ENCODE data around the gene FLRT2. TPM values are rescaled to one million over a fixed set of nuclear protein-coding genes. Genes with fewer than 3 reads are reported as not detected.

Gene FLRT2
- polyA plus RNA-seq, 1 donor (not counting 4 experiments of a cell fraction or from before 2014, with no cell fraction given), result 69.2 TPM

DNA sequence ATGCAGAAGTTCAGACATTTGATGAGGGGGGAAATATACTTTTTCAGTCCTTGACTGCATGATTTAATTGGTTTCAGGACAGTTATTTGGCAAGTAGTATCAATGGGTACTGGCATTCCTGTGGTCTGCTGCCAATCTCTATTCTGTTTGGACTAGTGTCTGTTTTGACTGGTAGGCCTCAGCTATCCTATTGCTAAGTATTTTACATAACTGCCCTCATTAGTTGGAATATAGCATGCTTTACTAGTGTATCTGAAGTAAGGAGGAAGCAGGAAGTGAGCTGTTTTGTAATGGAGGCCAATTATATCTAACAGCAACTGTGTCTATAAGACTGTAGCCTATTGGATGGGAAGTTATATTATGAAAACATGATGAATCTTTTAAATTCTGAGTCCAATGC lies 104.3 kb downstream of the FLRT2 start:
- no peak for TF ChIP-seq EZH2 (IDR thresholded peaks at IDR 0.05; ENCODE audit: low read length)
- TF ChIP-seq, protein P1, sequence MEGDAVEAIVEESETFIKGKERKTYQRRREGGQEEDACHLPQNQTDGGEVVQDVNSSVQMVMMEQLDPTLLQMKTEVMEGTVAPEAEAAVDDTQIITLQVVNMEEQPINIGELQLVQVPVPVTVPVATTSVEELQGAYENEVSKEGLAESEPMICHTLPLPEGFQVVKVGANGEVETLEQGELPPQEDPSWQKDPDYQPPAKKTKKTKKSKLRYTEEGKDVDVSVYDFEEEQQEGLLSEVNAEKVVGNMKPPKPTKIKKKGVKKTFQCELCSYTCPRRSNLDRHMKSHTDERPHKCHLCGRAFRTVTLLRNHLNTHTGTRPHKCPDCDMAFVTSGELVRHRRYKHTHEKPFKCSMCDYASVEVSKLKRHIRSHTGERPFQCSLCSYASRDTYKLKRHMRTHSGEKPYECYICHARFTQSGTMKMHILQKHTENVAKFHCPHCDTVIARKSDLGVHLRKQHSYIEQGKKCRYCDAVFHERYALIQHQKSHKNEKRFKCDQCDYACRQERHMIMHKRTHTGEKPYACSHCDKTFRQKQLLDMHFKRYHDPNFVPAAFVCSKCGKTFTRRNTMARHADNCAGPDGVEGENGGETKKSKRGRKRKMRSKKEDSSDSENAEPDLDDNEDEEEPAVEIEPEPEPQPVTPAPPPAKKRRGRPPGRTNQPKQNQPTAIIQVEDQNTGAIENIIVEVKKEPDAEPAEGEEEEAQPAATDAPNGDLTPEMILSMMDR (optimal IDR thresholded peaks at IDR 0.05 in 1 of 3, IDR thresholded peaks at IDR 0.05 in 1 of 3, conservative IDR thresholded peaks at IDR 0.05 in 1 of 3; ENCODE audit: extremely low read depth in 1 of 3, insufficient read depth in 2 of 3, low read length in 3 of 3), result no peak
- Histone ChIP-seq H3K27me3 (ENCODE audit: control insufficient read depth, extremely low read depth, insufficient read depth, low read length) (no peaks in the 10 kb centered on the region), H4K20me1 (ENCODE audit: control insufficient read depth, extremely low read depth, insufficient read depth, low read length) (no peaks in the 10 kb centered on the region), H3K4me3 (ENCODE audit: control insufficient read depth in 2 of 3, extremely low read depth in 1 of 3, insufficient read depth in 2 of 3, low read depth in 1 of 3, low read length in 3 of 3) (no peak overlapping the region), H3K79me2 (ENCODE audit: control insufficient read depth, insufficient read depth, low read length) (no peaks in the 10 kb centered on the region), H3K9me3 (ENCODE audit: control insufficient read depth, low read depth, low read length) (no peaks in the 10 kb centered on the region), H2AFZ (ENCODE audit: control insufficient read depth, low read length) (peak overlapping the region; percentile 24), H3K9me1 (ENCODE audit: control insufficient read depth, extremely low read depth, insufficient read depth, low read length) (no peaks in the 10 kb centered on the region), H3K4me2 (ENCODE audit: control insufficient read depth, extremely low read depth, insufficient read depth, low read depth, low read length) (no peak overlapping the region), H3K4me1 (ENCODE audit: control insufficient read depth, extremely low read depth, insufficient read depth, low read length) (no peaks in the 10 kb centered on the region), H3K9ac (ENCODE audit: control insufficient read depth, extremely low read depth, insufficient read depth, low read length) (no peak overlapping the region), H3K36me3 (ENCODE audit: control insufficient read depth in 2 of 2, extremely low read depth in 1 of 2, insufficient read depth in 2 of 2, low read length in 2 of 2) (no peaks in the 10 kb centered on the region), H3K27ac (ENCODE audit: control insufficient read depth, insufficient read depth, low read length) (no peak overlapping the region)
- dilution Hi-C loops (cut with MboI; ENCODE audit: extremely low pct_ligation_motif_present, low sequenced_read_pairs), result no loop called here
- DNase-seq (ENCODE audit: low read depth, low spot score) (no peak), FAIRE-seq (no peak)

DNA sequence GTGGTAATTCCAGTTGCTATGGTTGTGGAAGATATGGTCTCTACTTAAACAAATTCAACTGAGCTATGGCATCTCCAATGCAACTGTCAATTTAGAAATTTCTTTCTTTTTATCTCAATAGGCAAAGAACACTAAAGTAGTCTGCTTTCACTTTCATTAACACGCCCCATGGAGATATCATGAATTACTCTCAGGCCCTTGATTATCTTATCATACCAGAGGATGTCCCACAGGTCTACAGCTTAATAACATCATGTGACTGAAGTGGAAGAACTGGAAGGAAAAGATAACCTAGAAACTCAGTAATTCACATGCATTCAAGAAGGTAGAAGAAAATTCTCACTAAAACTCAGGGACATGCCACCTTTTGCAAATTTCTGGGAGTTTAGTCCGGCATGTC lies 114.3 kb downstream of the FLRT2 start:
- dilution Hi-C loops (cut with MboI; ENCODE audit: extremely low pct_ligation_motif_present, low sequenced_read_pairs), result no loop called here
- DNase-seq (ENCODE audit: low read depth, low spot score), result no peak
- no peak for TF ChIP-seq EZH2 (IDR thresholded peaks at IDR 0.05; ENCODE audit: low read length)

GRCh38 chr14:85653029-85653428 lies 123.1 kb downstream of the FLRT2 start:
- DNase-seq (ENCODE audit: low read depth, low spot score) (no peak), FAIRE-seq (no peak)
- dilution Hi-C loops (cut with MboI; ENCODE audit: extremely low pct_ligation_motif_present, low sequenced_read_pairs), result no loop called here
- Histone ChIP-seq H3K4me3 (ENCODE audit: control insufficient read depth in 2 of 3, extremely low read depth in 1 of 3, insufficient read depth in 2 of 3, low read depth in 1 of 3, low read length in 3 of 3) (no peak overlapping the region), H3K27ac (ENCODE audit: control insufficient read depth, insufficient read depth, low read length) (no peak overlapping the region), H3K36me3 (ENCODE audit: control insufficient read depth in 2 of 2, extremely low read depth in 1 of 2, insufficient read depth in 2 of 2, low read length in 2 of 2) (no peaks in the 10 kb centered on the region), H3K9me1 (ENCODE audit: control insufficient read depth, extremely low read depth, insufficient read depth, low read length) (no peaks in the 10 kb centered on the region), H3K9ac (ENCODE audit: control insufficient read depth, extremely low read depth, insufficient read depth, low read length) (no peak overlapping the region), H4K20me1 (ENCODE audit: control insufficient read depth, extremely low read depth, insufficient read depth, low read length) (no peaks in the 10 kb centered on the region), H3K79me2 (ENCODE audit: control insufficient read depth, insufficient read depth, low read length) (no peaks in the 10 kb centered on the region), H2AFZ (ENCODE audit: control insufficient read depth, low read length) (no peak overlapping the region), H3K4me1 (ENCODE audit: control insufficient read depth, extremely low read depth, insufficient read depth, low read length) (no peaks in the 10 kb centered on the region), H3K9me3 (ENCODE audit: control insufficient read depth, low read depth, low read length) (no peaks in the 10 kb centered on the region), H3K27me3 (ENCODE audit: control insufficient read depth, extremely low read depth, insufficient read depth, low read length) (no peaks in the 10 kb centered on the region), H3K4me2 (ENCODE audit: control insufficient read depth, extremely low read depth, insufficient read depth, low read depth, low read length) (no peak overlapping the region)
- TF ChIP-seq, protein P1 (optimal IDR thresholded peaks at IDR 0.05 in 1 of 3, IDR thresholded peaks at IDR 0.05 in 1 of 3, conservative IDR thresholded peaks at IDR 0.05 in 1 of 3; ENCODE audit: extremely low read depth in 1 of 3, insufficient read depth in 2 of 3, low read length in 3 of 3), result no peak
- no peak for TF ChIP-seq EZH2 (IDR thresholded peaks at IDR 0.05; ENCODE audit: low read length)

More for the DNA sequence above, 114.3 kb downstream of the FLRT2 start:
- Histone ChIP-seq H3K36me3 (ENCODE audit: control insufficient read depth in 2 of 2, extremely low read depth in 1 of 2, insufficient read depth in 2 of 2, low read length in 2 of 2) (no peaks in the 10 kb centered on the region), H3K27me3 (ENCODE audit: control insufficient read depth, extremely low read depth, insufficient read depth, low read length) (no peaks in the 10 kb centered on the region), H3K9me3 (ENCODE audit: control insufficient read depth, low read depth, low read length) (no peaks in the 10 kb centered on the region), H4K20me1 (ENCODE audit: control insufficient read depth, extremely low read depth, insufficient read depth, low read length) (no peaks in the 10 kb centered on the region), H2AFZ (ENCODE audit: control insufficient read depth, low read length) (no peak overlapping the region), H3K9me1 (ENCODE audit: control insufficient read depth, extremely low read depth, insufficient read depth, low read length) (no peaks in the 10 kb centered on the region), H3K4me3 (ENCODE audit: control insufficient read depth in 2 of 3, extremely low read depth in 1 of 3, insufficient read depth in 2 of 3, low read depth in 1 of 3, low read length in 3 of 3) (no peak overlapping the region), H3K4me1 (ENCODE audit: control insufficient read depth, extremely low read depth, insufficient read depth, low read length) (no peaks in the 10 kb centered on the region), H3K27ac (ENCODE audit: control insufficient read depth, insufficient read depth, low read length) (no peak overlapping the region), H3K79me2 (ENCODE audit: control insufficient read depth, insufficient read depth, low read length) (no peaks in the 10 kb centered on the region), H3K9ac (ENCODE audit: control insufficient read depth, extremely low read depth, insufficient read depth, low read length) (no peak overlapping the region), H3K4me2 (ENCODE audit: control insufficient read depth, extremely low read depth, insufficient read depth, low read depth, low read length) (no peak overlapping the region)
- no peak for FAIRE-seq
